HUES64 (cell line): Measurements from ENCODE around the gene KRT86.

Experiments
- H3K27ac ChIP-seq: 2 replicates; pipeline ENCODE4 v1.7.0; 2013; ENCODE audit warnings: low read depth, low read length, inconsistent platforms
- H3K27me3 ChIP-seq: 2 replicates; pipeline ENCODE4 v1.6.1; 2013; ENCODE audit warnings: mild to moderate bottlenecking, low read length; ENCODE audit not compliant: insufficient read depth
- H3K36me3 ChIP-seq: 2 replicates; pipeline ENCODE4 v1.6.1; 2013; ENCODE audit warnings: mild to moderate bottlenecking, low read length; ENCODE audit not compliant: insufficient read depth
- H3K4me1 ChIP-seq: 2 replicates; pipeline ENCODE4 v1.6.1; 2013; ENCODE audit warnings: mild to moderate bottlenecking, low read length, moderate library complexity; ENCODE audit not compliant: insufficient read depth
- H3K4me3 ChIP-seq: 2 replicates; pipeline ENCODE4 v1.5.1; 2013; ENCODE audit warnings: mild to moderate bottlenecking, low read length, moderate library complexity
- H3K9ac ChIP-seq: 2 replicates; pipeline ENCODE4 v1.6.1; 2013; ENCODE audit warnings: mild to moderate bottlenecking, low read depth, low read length
- H3K9me3 ChIP-seq: 2 replicates; pipeline ENCODE4 v1.6.1; 2013; ENCODE audit warnings: low read depth, low read length; ENCODE audit not compliant: insufficient read depth
- WGBS: fragments of 150-250, 120-280 bp; methylation state at CpG from one replicate; pipeline ENCODE4 v1.1.7; 2013; ENCODE audit warnings: missing lambda C conversion rate; 5-methylcytosine and 5-hydroxymethylcytosine counted together

Gene KRT86

DNA sequence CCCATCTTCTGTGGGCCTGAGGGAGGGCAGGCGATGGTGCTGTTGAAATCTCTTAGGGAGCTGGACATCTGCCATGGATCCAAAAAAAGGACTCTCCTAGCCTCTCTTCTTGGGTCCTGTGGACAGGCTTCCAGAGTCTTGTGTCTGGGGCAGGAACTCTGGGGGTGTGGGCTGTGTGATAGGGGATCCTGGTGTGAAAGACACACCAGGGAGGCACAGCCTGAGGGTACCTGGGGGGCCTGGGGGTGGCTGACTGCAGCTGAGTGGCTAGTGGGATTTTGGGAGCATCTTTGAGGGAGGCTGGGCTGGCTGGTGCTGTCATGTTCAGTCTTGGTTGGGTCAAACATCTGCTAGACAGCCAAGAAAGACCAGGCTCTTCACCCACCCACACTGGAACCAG lies 48.6 kb downstream of the KRT86 start:
- no peak overlapping the region for H3K4me3 ChIP-seq
- H3K27me3 ChIP-seq: no peaks in the 10 kb centered on the region
- no peak overlapping the region for H3K9ac ChIP-seq
- H3K4me1 ChIP-seq: no peaks in the 10 kb centered on the region
- no peak overlapping the region for H3K27ac ChIP-seq
- WGBS: 83% methylated on average over 1 of the region's 1 CpG
- no peaks in the 10 kb centered on the region for H3K9me3 ChIP-seq
- H3K36me3 ChIP-seq: no peaks in the 10 kb centered on the region

DNA sequence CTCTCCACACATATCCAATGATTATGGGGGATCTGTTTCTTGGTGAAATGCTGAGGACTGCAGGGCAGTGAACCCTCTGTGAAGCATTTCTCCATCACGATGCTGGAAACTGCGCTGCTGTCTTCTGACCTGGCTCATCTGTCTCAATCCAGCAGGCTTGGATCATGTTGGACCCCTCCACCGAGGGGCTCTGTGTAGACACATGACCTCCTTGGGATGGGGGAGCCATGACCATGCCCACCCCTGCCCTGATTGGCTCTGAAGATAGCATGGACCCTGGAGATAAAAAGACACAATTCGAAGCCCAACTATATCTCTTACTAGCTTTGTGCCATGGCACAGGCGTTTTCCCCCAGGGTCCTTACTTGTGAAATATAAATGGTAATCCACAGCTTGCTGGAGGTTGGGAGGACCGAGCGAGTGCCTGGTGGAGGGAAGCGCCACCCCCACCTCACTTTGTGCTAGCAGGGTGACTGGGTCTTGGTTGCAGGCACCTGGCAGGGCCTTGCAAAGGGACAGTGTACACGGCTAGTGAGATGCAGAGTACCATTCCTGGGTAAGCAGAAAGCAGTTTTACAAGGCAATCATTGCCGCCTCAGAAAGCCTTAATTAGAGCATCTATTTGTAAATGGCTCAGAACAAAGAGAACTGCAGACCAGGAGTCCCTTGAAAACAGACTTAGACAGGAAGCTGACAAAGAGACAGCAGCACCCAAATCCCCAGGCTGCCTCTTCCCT lies 49.1 kb downstream of the KRT86 start:
- Histone ChIP-seq H3K27me3 (no peaks in the 10 kb centered on the region), H3K27ac (no peak overlapping the region), H3K4me3 (no peak overlapping the region), H3K4me1 (no peaks in the 10 kb centered on the region), H3K36me3 (no peaks in the 10 kb centered on the region), H3K9ac (no peak overlapping the region), H3K9me3 (no peaks in the 10 kb centered on the region)
- WGBS: 91% methylated on average over 10 of the region's 10 CpGs

- no peak overlapping the region for H3K27ac ChIP-seq
- no peak overlapping the region for H3K9ac ChIP-seq
- no peaks in the 10 kb centered on the region for H3K4me1 ChIP-seq
- H3K36me3 ChIP-seq: no peaks in the 10 kb centered on the region
- H3K9me3 ChIP-seq: no peaks in the 10 kb centered on the region
- H3K27me3 ChIP-seq: no peaks in the 10 kb centered on the region
- H3K4me3 ChIP-seq: no peak overlapping the region
- 87% methylated on average over 3 of the region's 3 CpGs for WGBS
These were observed 49.7 kb downstream of the KRT86 start for GRCh38 chr12:52324153-52324444.

GRCh38 chr12:52327052-52327829 lies 52.8 kb downstream of the KRT86 start:
- 44% methylated on average over 10 of the region's 11 CpGs for WGBS
- Histone ChIP-seq H3K4me3 (no peak overlapping the region), H3K27ac (no peak overlapping the region)

GRCh38 chr12:52327830-52328500 lies 53.5 kb downstream of the KRT86 start:
- no peak overlapping the region for H3K9ac ChIP-seq
- WGBS: 79% methylated on average over 10 of the region's 10 CpGs

More at GRCh38 chr12:52327052-52327829, 52.8 kb downstream of the KRT86 start:
- Histone ChIP-seq H3K27me3 (no peaks in the 10 kb centered on the region), H3K9me3 (no peaks in the 10 kb centered on the region), H3K36me3 (no peaks in the 10 kb centered on the region), H3K4me1 (no peaks in the 10 kb centered on the region), H3K9ac (no peak overlapping the region)

GRCh38 chr12:52331039-52331438 lies 56.6 kb downstream of the KRT86 start:
- WGBS: 84% methylated on average over 1 of the region's 1 CpG
- H3K27me3 ChIP-seq: no peaks in the 10 kb centered on the region
- no peaks in the 10 kb centered on the region for H3K36me3 ChIP-seq
- no peaks in the 10 kb centered on the region; the same call in 1 of the 2 replicates for H3K4me1 ChIP-seq
- no peak overlapping the region for H3K4me3 ChIP-seq
- H3K27ac ChIP-seq: no peak overlapping the region
- H3K9ac ChIP-seq: no peak overlapping the region
- no peaks in the 10 kb centered on the region for H3K9me3 ChIP-seq

More at GRCh38 chr12:52327830-52328500, 53.5 kb downstream of the KRT86 start:
- no peaks in the 10 kb centered on the region for H3K27me3 ChIP-seq
- no peaks in the 10 kb centered on the region for H3K36me3 ChIP-seq
- no peak overlapping the region for H3K27ac ChIP-seq
- no peaks in the 10 kb centered on the region for H3K9me3 ChIP-seq
- H3K4me3 ChIP-seq: no peak overlapping the region
- no peaks in the 10 kb centered on the region for H3K4me1 ChIP-seq

GRCh38 chr12:52331833-52332232 lies 57.4 kb downstream of the KRT86 start:
- Histone ChIP-seq H3K36me3 (no peaks in the 10 kb centered on the region), H3K4me1 (no peaks in the 10 kb centered on the region; the same call in 1 of the 2 replicates), H3K27me3 (no peaks in the 10 kb centered on the region), H3K27ac (no peak overlapping the region), H3K9ac (no peak overlapping the region), H3K4me3 (no peak overlapping the region), H3K9me3 (no peaks in the 10 kb centered on the region)
- WGBS: 91% methylated on average over 3 of the region's 3 CpGs

DNA sequence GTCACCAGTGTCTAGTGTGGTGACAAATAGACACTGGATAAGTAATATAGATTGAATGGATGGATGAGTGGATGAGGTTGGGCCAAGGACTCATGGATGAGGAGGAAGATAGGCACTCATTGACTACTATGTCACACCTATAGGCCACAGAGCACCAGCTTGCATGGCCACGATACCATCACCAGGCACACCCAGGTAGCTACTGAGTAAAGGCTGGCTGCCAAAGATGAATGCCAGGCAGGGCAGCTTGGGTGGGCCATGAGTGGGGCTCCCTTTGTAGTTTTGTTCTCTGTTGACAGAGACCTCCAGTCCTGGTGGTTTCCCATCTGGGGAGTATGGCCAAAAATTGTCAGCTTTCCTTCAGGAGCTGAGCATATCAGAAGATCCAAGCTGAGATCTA lies 57.9 kb downstream of the KRT86 start:
- H3K4me3 ChIP-seq: no peak overlapping the region
- no peak overlapping the region for H3K27ac ChIP-seq
- 89% methylated on average over 1 of the region's 1 CpG for WGBS

DNA sequence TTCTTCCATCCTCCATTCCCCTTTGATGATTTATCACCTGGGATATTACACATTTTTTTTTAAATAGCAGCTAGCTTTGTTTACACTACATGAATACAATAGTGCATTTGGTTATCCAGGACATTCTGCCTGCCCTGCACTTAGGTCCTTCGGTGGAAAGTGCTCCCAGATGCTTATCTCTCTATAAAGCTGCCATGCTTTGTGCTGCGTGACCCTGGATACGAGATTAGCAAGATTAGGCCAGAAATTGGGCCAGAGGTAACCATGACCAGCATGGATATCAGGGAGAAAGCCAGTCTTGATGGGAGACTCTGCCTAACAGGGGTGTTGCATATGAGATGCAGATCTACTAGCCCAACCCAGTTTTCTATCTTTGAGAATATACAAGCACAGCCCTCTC lies 58.9 kb downstream of the KRT86 start:
- Histone ChIP-seq H3K9me3 (no peaks in the 10 kb centered on the region), H3K4me3 (no peak overlapping the region), H3K36me3 (no peaks in the 10 kb centered on the region), H3K27me3 (no peaks in the 10 kb centered on the region), H3K4me1 (no peaks in the 10 kb centered on the region; the same call in 1 of the 2 replicates), H3K9ac (no peak overlapping the region), H3K27ac (no peak overlapping the region)
- WGBS: 84% methylated on average over 3 of the region's 3 CpGs

More for the DNA sequence above, 57.9 kb downstream of the KRT86 start:
- no peak overlapping the region for H3K9ac ChIP-seq
- no peaks in the 10 kb centered on the region for H3K36me3 ChIP-seq
- no peaks in the 10 kb centered on the region for H3K27me3 ChIP-seq
- H3K9me3 ChIP-seq: no peaks in the 10 kb centered on the region
- no peaks in the 10 kb centered on the region; the same call in 1 of the 2 replicates for H3K4me1 ChIP-seq

DNA sequence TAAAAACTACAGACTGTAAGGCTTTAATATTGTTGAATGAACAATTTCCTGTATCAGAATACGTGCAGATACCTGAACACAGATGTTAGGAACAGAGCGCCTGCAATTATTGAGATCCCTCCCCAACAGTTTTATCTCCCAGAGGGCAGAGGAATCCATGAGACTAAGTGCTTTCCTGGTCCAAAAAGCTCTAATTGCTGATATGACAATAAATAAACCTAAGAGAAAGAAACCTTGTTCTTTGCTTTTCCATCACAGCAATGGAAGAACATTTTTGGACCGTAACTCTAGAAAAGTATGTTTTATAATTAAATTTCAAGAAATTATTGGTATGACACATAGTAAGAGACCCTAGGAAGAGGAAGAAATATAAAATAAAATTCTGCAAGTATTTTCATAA lies 59.7 kb downstream of the KRT86 start:
- 97% methylated on average over 2 of the region's 3 CpGs for WGBS
- Histone ChIP-seq H3K9ac (no peak overlapping the region), H3K4me3 (no peak overlapping the region), H3K36me3 (no peaks in the 10 kb centered on the region), H3K9me3 (no peaks in the 10 kb centered on the region), H3K4me1 (no peaks in the 10 kb centered on the region; the same call in 1 of the 2 replicates), H3K27me3 (no peaks in the 10 kb centered on the region), H3K27ac (no peak overlapping the region)

GRCh38 chr12:52335598-52336262 lies 61.3 kb downstream of the KRT86 start:
- no peaks in the 10 kb centered on the region for H3K36me3 ChIP-seq
- H3K9ac ChIP-seq: no peak overlapping the region
- H3K27ac ChIP-seq: no peak overlapping the region
- H3K4me3 ChIP-seq: no peak overlapping the region
- no peaks in the 10 kb centered on the region for H3K9me3 ChIP-seq
- no peaks in the 10 kb centered on the region for H3K27me3 ChIP-seq
- H3K4me1 ChIP-seq: no peaks in the 10 kb centered on the region; the same call in 1 of the 2 replicates
- WGBS: 95% methylated on average over 3 of the region's 4 CpGs
